Spleen (tissue), 11 donors: Measurements from ENCODE around the gene ATP7A. TPM values are rescaled to one million over a fixed set of nuclear protein-coding genes. Genes with fewer than 3 reads are reported as not detected.
A peak's percentile ranks its signal among the peaks of the same experiment; 100 is the strongest.
"Not testable (repeated sequence)": the region's sequence is repeated elsewhere in the genome, so short reads cannot be mapped to it uniquely, and the experiment has no call there.

ENCODE experiments used
- DNase-seq: peaks from one replicate; pipeline ENCODE4 v3.0.0-alpha.2; 2020
- H3K27ac ChIP-seq, 8 donors: fragments of 200-600 bp; sonication (generic) in 7 of 8; 1 replicate in 4 of 8; 2 replicates in 4 of 8; pipeline versions ENCODE4 v1.5.0 to v1.8.0; 2016 to 2021; ENCODE audit warnings: inconsistent platforms in 4 of 8, mild to moderate bottlenecking in 4 of 8, moderate library complexity in 1 of 8
- H3K27me3 ChIP-seq, 7 donors: fragments of 200-600 bp; sonication (generic) in 6 of 7; replicated peaks in 1 of 7; 1 replicate in 4 of 7; 2 replicates in 3 of 7; pipeline versions ENCODE4 v1.5.0 to v1.8.0; 2016 to 2021; ENCODE audit warnings: inconsistent platforms in 3 of 7, mild to moderate bottlenecking in 1 of 7
- H3K36me3 ChIP-seq, 6 donors: fragments of 200-600 bp; sonication (generic) in 5 of 6; 1 replicate in 4 of 6; 2 replicates in 2 of 6; pipeline versions ENCODE4 v1.5.0 to v1.8.0; 2016 to 2021; ENCODE audit warnings: inconsistent platforms in 2 of 6
- H3K4me1 ChIP-seq, 6 donors: fragments of 200-600 bp; sonication (generic) in 5 of 6; 1 replicate in 3 of 6; 2 replicates in 3 of 6; pipeline versions ENCODE4 v1.5.0 to v1.8.0; 2016 to 2021; ENCODE audit warnings: inconsistent platforms in 3 of 6
- H3K4me3 ChIP-seq, 8 donors: fragments of 200-600 bp; sonication (generic) in 7 of 8; 1 replicate in 4 of 8; 2 replicates in 4 of 8; pipeline versions ENCODE4 v1.5.0 to v1.8.0; 2016 to 2021; ENCODE audit warnings: inconsistent platforms in 4 of 8, mild to moderate bottlenecking in 4 of 8, moderate library complexity in 2 of 8
- H3K9me3 ChIP-seq, 8 donors: fragments of 200-600 bp; sonication (generic) in 7 of 8; 1 replicate in 4 of 8; 2 replicates in 4 of 8; pipeline versions ENCODE4 v1.5.0 to v1.8.0; 2016 to 2021; ENCODE audit warnings: inconsistent platforms in 4 of 8
- POLR2A ChIP-seq, 3 donors: fragments of 450-650 bp; IDR thresholded peaks; one replicate each; pipeline ENCODE4 v1.5.1; 2017; ENCODE audit warnings: antibody characterized with exemption in 3 of 3, mild to moderate bottlenecking in 1 of 3
- POLR2AphosphoS5 ChIP-seq, 3 donors: sonication (generic); formaldehyde crosslinking; IDR thresholded peaks; one replicate each; pipeline ENCODE4 v1.5.1; 2017; ENCODE audit warnings: antibody characterized with exemption in 3 of 3
- WGBS, 5 donors: extraction: QIAGEN DNeasy Blood & Tissue Kit in 3 of 5; methylation state at CpG; one replicate each; pipeline versions ENCODE4 v1.1.5 to v1.1.7; 2013 to 2018; 5-methylcytosine and 5-hydroxymethylcytosine counted together
- intact Hi-C: fragments of 100-400 bp; cut with DNase I; formaldehyde crosslinking; loops from one replicate; pipeline ENCODE4 v1.15.0; 2023; ENCODE audit warnings: low total_unique reads
- polyA plus RNA-seq, 3 donors: library from polyadenylated mRNA; stranded (reverse); fragments of 200-250 nt; gene quantifications; one replicate each; pipeline ENCODE4 v1.2.1, GENCODE V29; 2013
- total RNA-seq, 7 donors: library from RNA; depleted of rRNA in 3 of 7; stranded (reverse); fragments of >200 nt in 3 of 7; fragmentation: NEBNext Ultra II Directional in 4 of 7; extraction: Animal tissue kit (Norgen Biotek cat#: 25700) in 4 of 7; gene quantifications; one replicate each; pipeline versions ENCODE4 v1.1.0 to v1.2.1, GENCODE V29; 2016 to 2021
- TF ChIP-seq, protein P1 (sequence below), 11 experiments: fragments of 200-600 bp in 7 of 11; fragments of 450-650 bp in 4 of 11; sonication (generic) in 4 of 11; IDR thresholded peaks in 8 of 11; conservative IDR thresholded peaks in 3 of 11; 1 replicate in 7 of 11; 2 replicates in 4 of 11; pipeline versions ENCODE4 v1.4.0 to v1.8.0; 2016 to 2021; ENCODE audit warnings: antibody characterized with exemption in 11 of 11, inconsistent platforms in 4 of 11, mild to moderate bottlenecking in 1 of 11
- donor health status: healthy with polysubstance abuse.
- donor health status: DM: no; HTN: no; CAD: no; lungs with moderate emphysema.
- donor health status: DM: no; HTN: no; CAD: no.
- donor health status: Bipolar disorder and iron deficiency.
- donor health status: healthy.
- donor health status: DM: no; HTN: no; CAD: no.
- donor health status: DM: yes; HTN: yes; CAD: no.

The ATP7A gene
- total and polyA plus RNA-seq, 10 donors: 1.4 to 18.8 (median 14.9) TPM

DNA sequence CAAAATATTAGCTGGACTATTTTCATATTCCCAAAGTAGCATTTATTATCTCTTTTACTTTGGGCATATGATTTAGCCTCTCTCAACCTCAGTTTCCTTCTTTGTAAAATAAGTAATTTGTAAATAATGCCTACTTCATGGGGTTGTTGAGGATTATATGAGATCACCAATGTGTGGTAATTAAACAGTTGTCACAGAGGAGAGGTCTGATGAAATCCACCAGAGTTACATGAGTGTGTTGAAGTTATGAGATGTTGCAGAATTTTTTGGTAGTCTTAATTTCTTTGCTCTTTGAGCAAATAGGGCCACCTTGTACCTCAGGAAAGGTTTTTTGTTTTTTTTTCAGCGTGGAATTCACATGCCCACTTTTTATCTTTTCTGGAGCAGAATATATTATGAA, 9.8 kb upstream of the ATP7A start:
- DNase-seq: no peak
- TF ChIP-seq POLR2A (IDR thresholded peaks at IDR 0.05) (no peak), POLR2AphosphoS5 (IDR thresholded peaks at IDR 0.05) (no peak)
- TF ChIP-seq, protein P1, sequence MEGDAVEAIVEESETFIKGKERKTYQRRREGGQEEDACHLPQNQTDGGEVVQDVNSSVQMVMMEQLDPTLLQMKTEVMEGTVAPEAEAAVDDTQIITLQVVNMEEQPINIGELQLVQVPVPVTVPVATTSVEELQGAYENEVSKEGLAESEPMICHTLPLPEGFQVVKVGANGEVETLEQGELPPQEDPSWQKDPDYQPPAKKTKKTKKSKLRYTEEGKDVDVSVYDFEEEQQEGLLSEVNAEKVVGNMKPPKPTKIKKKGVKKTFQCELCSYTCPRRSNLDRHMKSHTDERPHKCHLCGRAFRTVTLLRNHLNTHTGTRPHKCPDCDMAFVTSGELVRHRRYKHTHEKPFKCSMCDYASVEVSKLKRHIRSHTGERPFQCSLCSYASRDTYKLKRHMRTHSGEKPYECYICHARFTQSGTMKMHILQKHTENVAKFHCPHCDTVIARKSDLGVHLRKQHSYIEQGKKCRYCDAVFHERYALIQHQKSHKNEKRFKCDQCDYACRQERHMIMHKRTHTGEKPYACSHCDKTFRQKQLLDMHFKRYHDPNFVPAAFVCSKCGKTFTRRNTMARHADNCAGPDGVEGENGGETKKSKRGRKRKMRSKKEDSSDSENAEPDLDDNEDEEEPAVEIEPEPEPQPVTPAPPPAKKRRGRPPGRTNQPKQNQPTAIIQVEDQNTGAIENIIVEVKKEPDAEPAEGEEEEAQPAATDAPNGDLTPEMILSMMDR (IDR thresholded peaks at IDR 0.05 in 8 of 11, conservative IDR thresholded peaks at IDR 0.05 in 3 of 11): no peak
- Histone ChIP-seq H3K4me1 (peaks cover 0 to 33% (median 19%) of the 10 kb centered on the region in 6 donors), H3K4me3 (peak overlapping the region in 7 of 8 donors; percentile 36 to 77 (median 48)), H3K27me3 (no peaks in the 10 kb centered on the region), H3K9me3 (peaks cover 0 to under 1% (median 0%) of the 10 kb centered on the region in 8 donors), H3K27ac (peak overlapping the region in 6 of 8 donors; percentile 74 to 93 (median 90)), H3K36me3 (peaks cover 0 to 43% (median 6%) of the 10 kb centered on the region in 6 donors)
- intact Hi-C loops: no loop called here
- 52 to 88% (median 64%) methylated on average over 1 of the region's 1 CpG for WGBS, 5 donors

GRCh38 chrX:77901506-77901905, 9.0 kb upstream of the ATP7A start:
- intact Hi-C loops: no loop called here
- 82 to 96% (median 87%) methylated on average over 5 of the region's 5 CpGs for WGBS, 5 donors
- TF ChIP-seq POLR2AphosphoS5 (IDR thresholded peaks at IDR 0.05) (no peak), POLR2A (IDR thresholded peaks at IDR 0.05) (no peak)
- TF ChIP-seq, protein P1 (IDR thresholded peaks at IDR 0.05 in 8 of 11, conservative IDR thresholded peaks at IDR 0.05 in 3 of 11): no peak
- DNase-seq: no peak
- Histone ChIP-seq H3K27me3 (no peaks in the 10 kb centered on the region), H3K4me3 (no peak overlapping the region), H3K4me1 (peaks cover 0 to 28% (median 19%) of the 10 kb centered on the region in 6 donors), H3K36me3 (peaks cover 0 to 50% (median 6%) of the 10 kb centered on the region in 6 donors), H3K27ac (no peak overlapping the region), H3K9me3 (no peaks in the 10 kb centered on the region)

- 16 to 45% (median 26%) methylated on average over 2 of the region's 2 CpGs for WGBS, 5 donors
- H3K4me3 ChIP-seq: peak overlapping the region in 1 of 8 donors; percentile 6
- peak overlapping the region in 2 of 8 donors; percentile 13 to 40 for H3K27ac ChIP-seq
- H3K36me3 ChIP-seq: no peaks in the 10 kb centered on the region
- H3K27me3 ChIP-seq: no peaks in the 10 kb centered on the region
- peaks cover 0 to 48% (median 24%) of the 10 kb centered on the region in 6 donors for H3K4me1 ChIP-seq
- intact Hi-C loops: no loop called here
- H3K9me3 ChIP-seq: no peaks in the 10 kb centered on the region
- no peak for DNase-seq
- TF ChIP-seq POLR2AphosphoS5 (IDR thresholded peaks at IDR 0.05) (no peak), POLR2A (IDR thresholded peaks at IDR 0.05) (no peak)
- TF ChIP-seq, protein P1 (IDR thresholded peaks at IDR 0.05 in 8 of 11, conservative IDR thresholded peaks at IDR 0.05 in 3 of 11): no peak
These were observed 6.9 kb downstream of the ATP7A start for GRCh38 chrX:77917294-77917933.

- DNase-seq: no peak
- intact Hi-C loops: no loop called here
These were observed 8.1 kb downstream of the ATP7A start for GRCh38 chrX:77918568-77918967.

DNA sequence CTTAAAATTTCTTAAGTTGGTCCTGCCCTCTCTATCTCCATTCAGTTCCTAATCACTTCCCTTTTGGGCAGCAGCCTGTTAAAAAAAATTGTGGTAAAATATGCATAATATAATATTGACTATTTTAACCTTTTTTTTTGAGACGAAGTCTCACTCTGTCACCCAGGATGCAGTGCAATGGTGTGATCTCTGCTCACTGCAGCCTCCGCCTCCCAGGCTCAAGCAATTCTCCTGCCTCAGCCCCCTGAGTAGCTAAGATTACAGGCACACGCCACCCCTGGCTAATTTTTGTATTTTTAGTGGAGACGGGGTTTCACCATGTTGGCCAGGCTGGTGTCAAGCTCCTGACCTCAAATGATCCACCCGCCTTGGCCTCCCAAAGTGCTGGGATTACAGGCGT, 8.9 kb downstream of the ATP7A start:
- intact Hi-C loops, DNase-seq, H3K9me3 ChIP-seq, H3K36me3 ChIP-seq, H3K27me3 ChIP-seq, H3K27ac ChIP-seq, H3K4me3 ChIP-seq: not testable (repeated sequence)
- 54 to 66% (median 65%) methylated on average over 6 of the region's 6 CpGs for WGBS, 5 donors
- peaks cover 0 to 35% (median 17%) of the 10 kb centered on the region in 6 donors for H3K4me1 ChIP-seq

More at GRCh38 chrX:77918568-77918967, 8.1 kb downstream of the ATP7A start:
- TF ChIP-seq, protein P1 (IDR thresholded peaks at IDR 0.05 in 8 of 11, conservative IDR thresholded peaks at IDR 0.05 in 3 of 11): no peak
- no peak for TF ChIP-seq POLR2A (IDR thresholded peaks at IDR 0.05)
- no peak for TF ChIP-seq POLR2AphosphoS5 (IDR thresholded peaks at IDR 0.05)
- peaks cover 0 to 37% (median 18%) of the 10 kb centered on the region in 6 donors for H3K4me1 ChIP-seq
- H3K36me3 ChIP-seq: no peaks in the 10 kb centered on the region
- H3K9me3 ChIP-seq: no peaks in the 10 kb centered on the region
- WGBS, 5 donors: 42 to 66% (median 63%) methylated on average over 2 to 3 of the region's 3 CpGs
- H3K4me3 ChIP-seq: no peak overlapping the region
- H3K27me3 ChIP-seq: no peaks in the 10 kb centered on the region
- no peak overlapping the region for H3K27ac ChIP-seq
